Calu3 (cell line): Measurements from ENCODE around the gene CAV2. TPM values are rescaled to one million over a fixed set of nuclear protein-coding genes. Genes with fewer than 3 reads are reported as not detected.

Source experiments
- BruUV-seq: library from RNA; stranded (reverse); fragments of 400-500 nt; replicated peaks from 2 replicates; lab custom pipeline; 2021; lab: Mats Ljungman, UMichigan
- CTCF ChIA-PET: fragments of 300-600 bp; sonication (Branson Sonifier 250); formaldehyde crosslinking; loops from one replicate; lab custom pipeline; 2022; ENCODE audit warnings: antibody characterized with exemption; lab: Charles Lee
- DNase-seq: peaks from one replicate; pipeline ENCODE4 v3.0.0; 2022
- H3K27ac Mint-ChIP-seq: one replicate; pipeline ENCODE4 v1.8.0; 2022; ENCODE audit warnings: mixed read lengths; ENCODE audit not compliant: unreplicated experiment
- H3K27me3 Mint-ChIP-seq: one replicate; pipeline ENCODE4 v1.8.0; 2022; ENCODE audit warnings: mixed read lengths; ENCODE audit not compliant: unreplicated experiment
- H3K36me3 Mint-ChIP-seq: one replicate; pipeline ENCODE4 v1.8.0; 2022; ENCODE audit warnings: mild to moderate bottlenecking, moderate library complexity, mixed read lengths; ENCODE audit not compliant: insufficient read depth, unreplicated experiment
- H3K4me1 Mint-ChIP-seq: one replicate; pipeline ENCODE4 v1.8.0; 2022; ENCODE audit warnings: mild to moderate bottlenecking, low read depth, mixed read lengths; ENCODE audit not compliant: unreplicated experiment
- H3K4me3 Mint-ChIP-seq: one replicate; pipeline ENCODE4 v1.8.0; 2022; ENCODE audit warnings: mild to moderate bottlenecking, low read depth, moderate library complexity, mixed read lengths; ENCODE audit not compliant: unreplicated experiment
- H3K9me3 Mint-ChIP-seq: one replicate; pipeline ENCODE4 v1.8.0; 2022; ENCODE audit warnings: low read depth, mixed read lengths; ENCODE audit not compliant: unreplicated experiment
- intact Hi-C: fragments of 100-400 bp; cut with micrococcal nuclease; formaldehyde crosslinking; loops from one replicate; pipeline ENCODE4 v1.10.0; 2022; ENCODE audit not compliant: unreplicated experiment
- total RNA-seq: library from RNA; stranded (reverse); gene quantifications from 2 replicates; pipeline ENCODE4 v1.2.3, GENCODE V29; 2022
- TF ChIP-seq, protein P1 (sequence below): fragments of 200-600 bp; IDR thresholded peaks from one replicate; pipeline ENCODE4 v1.8.0; 2022; ENCODE audit warnings: antibody characterized with exemption; ENCODE audit not compliant: unreplicated experiment

The CAV2 gene
- total RNA-seq, 1 experiment from 2014 or later: 76.4 TPM

- no TSS peak for BruUV-seq
- TF ChIP-seq, protein P1, sequence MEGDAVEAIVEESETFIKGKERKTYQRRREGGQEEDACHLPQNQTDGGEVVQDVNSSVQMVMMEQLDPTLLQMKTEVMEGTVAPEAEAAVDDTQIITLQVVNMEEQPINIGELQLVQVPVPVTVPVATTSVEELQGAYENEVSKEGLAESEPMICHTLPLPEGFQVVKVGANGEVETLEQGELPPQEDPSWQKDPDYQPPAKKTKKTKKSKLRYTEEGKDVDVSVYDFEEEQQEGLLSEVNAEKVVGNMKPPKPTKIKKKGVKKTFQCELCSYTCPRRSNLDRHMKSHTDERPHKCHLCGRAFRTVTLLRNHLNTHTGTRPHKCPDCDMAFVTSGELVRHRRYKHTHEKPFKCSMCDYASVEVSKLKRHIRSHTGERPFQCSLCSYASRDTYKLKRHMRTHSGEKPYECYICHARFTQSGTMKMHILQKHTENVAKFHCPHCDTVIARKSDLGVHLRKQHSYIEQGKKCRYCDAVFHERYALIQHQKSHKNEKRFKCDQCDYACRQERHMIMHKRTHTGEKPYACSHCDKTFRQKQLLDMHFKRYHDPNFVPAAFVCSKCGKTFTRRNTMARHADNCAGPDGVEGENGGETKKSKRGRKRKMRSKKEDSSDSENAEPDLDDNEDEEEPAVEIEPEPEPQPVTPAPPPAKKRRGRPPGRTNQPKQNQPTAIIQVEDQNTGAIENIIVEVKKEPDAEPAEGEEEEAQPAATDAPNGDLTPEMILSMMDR: no peak
- Mint-ChIP-seq H3K36me3 (no peaks in the 10 kb centered on the region), H3K27ac (no peak overlapping the region), H3K4me1 (peaks cover 40% of the 10 kb centered on the region), H3K9me3 (no peaks in the 10 kb centered on the region), H3K27me3 (no peaks in the 10 kb centered on the region), H3K4me3 (no peak overlapping the region)
- CTCF ChIA-PET: no interaction called here
- intact Hi-C loops: no loop called here
- DNase-seq: no peak
Measured at GRCh38 chr7:116518961-116519360, 19.4 kb downstream of the CAV2 start.

- peaks cover 51% of the 10 kb centered on the region for H3K4me1 Mint-ChIP-seq
- intact Hi-C loops: loop anchor here (10.0 kb wide), 1 partner anchor 284 kb away; no protein-coding TSS in a partner anchor
- H3K27me3 Mint-ChIP-seq: no peaks in the 10 kb centered on the region
- TF ChIP-seq, protein P1: no peak
- BruUV-seq: no TSS peak
- CTCF ChIA-PET: no interaction called here
- H3K9me3 Mint-ChIP-seq: no peaks in the 10 kb centered on the region
- no peak for DNase-seq
- no peak overlapping the region for H3K27ac Mint-ChIP-seq
- H3K4me3 Mint-ChIP-seq: no peak overlapping the region
- H3K36me3 Mint-ChIP-seq: peaks cover 18% of the 10 kb centered on the region
Measured at GRCh38 chr7:116521046-116521664, 21.6 kb downstream of the CAV2 start.

DNA sequence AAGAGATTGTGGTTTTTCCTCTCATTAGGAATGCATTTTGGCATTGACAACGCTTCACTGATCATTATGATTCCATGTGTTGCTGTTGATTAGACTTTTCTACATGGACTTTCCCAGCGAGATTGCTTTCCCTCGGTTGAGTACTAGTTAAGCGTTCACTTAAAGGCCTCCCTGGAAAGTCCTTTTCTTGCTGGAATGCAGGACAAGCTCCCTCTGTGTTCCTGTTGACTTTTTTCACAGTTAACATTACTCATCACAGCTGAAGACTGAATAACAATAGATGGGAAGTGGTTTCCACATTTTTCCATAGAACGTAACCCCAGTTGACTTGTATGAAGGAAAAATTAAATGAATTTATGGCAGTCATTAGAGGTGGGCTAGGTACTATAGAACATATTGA lies 22.7 kb downstream of the CAV2 start:
- TF ChIP-seq, protein P1: no peak
- Mint-ChIP-seq H3K36me3 (peaks cover 26% of the 10 kb centered on the region), H3K27ac (no peak overlapping the region), H3K27me3 (no peaks in the 10 kb centered on the region), H3K9me3 (no peaks in the 10 kb centered on the region), H3K4me1 (peaks cover 60% of the 10 kb centered on the region), H3K4me3 (no peak overlapping the region)
- no peak for DNase-seq
- CTCF ChIA-PET: interaction anchor here (0.6 kb wide), 1 partner anchor 262 kb away, joined by 3 read pairs; no protein-coding TSS in a partner anchor
- intact Hi-C loops: loop anchor here (2.0 to 10.0 kb wide), 2 partner anchors 19 to 283 kb away; no protein-coding TSS in a partner anchor
- no TSS peak for BruUV-seq

GRCh38 chr7:116524221-116524608 lies 24.7 kb downstream of the CAV2 start:
- BruUV-seq: no TSS peak
- no peak for DNase-seq
- Mint-ChIP-seq H3K36me3 (peaks cover 26% of the 10 kb centered on the region), H3K27me3 (no peaks in the 10 kb centered on the region), H3K9me3 (no peaks in the 10 kb centered on the region), H3K4me1 (peaks cover 71% of the 10 kb centered on the region), H3K27ac (no peak overlapping the region), H3K4me3 (peak overlapping the region; percentile 93)
- CTCF ChIA-PET: no interaction called here
- intact Hi-C loops: loop anchor here (10.0 kb wide), 1 partner anchor 281 kb away; no protein-coding TSS in a partner anchor
- TF ChIP-seq, protein P1: no peak
